ENCODE results near the gene MYBPHL. TPM values are rescaled to one million over a fixed set of nuclear protein-coding genes. Genes with fewer than 3 reads are reported as not detected.
"Not testable (repeated sequence)": the region's sequence is repeated elsewhere in the genome, so short reads cannot be mapped to it uniquely, and the experiment has no call there.

Gene MYBPHL
- total RNA-seq, 1 donor from 2014 or later = 0.76 TPM

DNA sequence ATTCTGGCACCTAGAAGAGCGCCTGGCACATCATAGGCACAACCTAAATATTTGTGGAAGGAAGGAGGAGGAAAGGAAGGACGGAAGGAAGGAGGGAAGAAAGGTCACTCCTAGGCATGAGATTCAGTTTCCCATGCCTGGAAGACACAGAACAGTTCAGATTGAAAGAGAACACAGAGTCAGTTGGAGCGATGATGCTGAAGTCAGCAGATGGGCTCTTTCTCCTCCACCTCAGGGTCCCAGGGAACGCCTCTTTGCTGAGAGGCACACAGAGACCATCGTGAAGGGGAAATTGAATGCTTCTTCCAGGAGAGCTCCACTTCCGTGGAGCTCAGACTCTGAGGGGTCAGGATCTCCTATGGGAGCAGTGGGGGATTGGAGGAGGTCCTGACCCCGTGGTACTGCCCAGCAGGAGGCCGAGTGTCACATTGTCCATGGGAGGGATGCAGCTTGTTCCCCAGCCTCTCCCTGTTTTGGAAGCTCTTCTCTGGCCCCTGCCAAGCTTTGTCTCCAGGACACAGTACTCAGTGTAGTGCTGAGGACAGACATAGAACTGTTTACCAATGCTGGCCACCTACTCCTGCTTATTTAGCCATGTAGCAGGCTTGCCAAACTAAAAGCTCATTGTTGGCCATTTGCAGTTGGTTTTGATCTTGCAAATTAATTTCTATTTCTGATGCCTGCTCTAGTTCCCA, 2.4 kb downstream of the MYBPHL start:
- no peak for ATAC-seq

GRCh38 chr1:109301874-109302273, 4.9 kb downstream of the MYBPHL start:
- ATAC-seq = no peak

GRCh38 chr1:109300650-109301151, 6.1 kb downstream of the MYBPHL start:
- ATAC-seq = no peak

DNA sequence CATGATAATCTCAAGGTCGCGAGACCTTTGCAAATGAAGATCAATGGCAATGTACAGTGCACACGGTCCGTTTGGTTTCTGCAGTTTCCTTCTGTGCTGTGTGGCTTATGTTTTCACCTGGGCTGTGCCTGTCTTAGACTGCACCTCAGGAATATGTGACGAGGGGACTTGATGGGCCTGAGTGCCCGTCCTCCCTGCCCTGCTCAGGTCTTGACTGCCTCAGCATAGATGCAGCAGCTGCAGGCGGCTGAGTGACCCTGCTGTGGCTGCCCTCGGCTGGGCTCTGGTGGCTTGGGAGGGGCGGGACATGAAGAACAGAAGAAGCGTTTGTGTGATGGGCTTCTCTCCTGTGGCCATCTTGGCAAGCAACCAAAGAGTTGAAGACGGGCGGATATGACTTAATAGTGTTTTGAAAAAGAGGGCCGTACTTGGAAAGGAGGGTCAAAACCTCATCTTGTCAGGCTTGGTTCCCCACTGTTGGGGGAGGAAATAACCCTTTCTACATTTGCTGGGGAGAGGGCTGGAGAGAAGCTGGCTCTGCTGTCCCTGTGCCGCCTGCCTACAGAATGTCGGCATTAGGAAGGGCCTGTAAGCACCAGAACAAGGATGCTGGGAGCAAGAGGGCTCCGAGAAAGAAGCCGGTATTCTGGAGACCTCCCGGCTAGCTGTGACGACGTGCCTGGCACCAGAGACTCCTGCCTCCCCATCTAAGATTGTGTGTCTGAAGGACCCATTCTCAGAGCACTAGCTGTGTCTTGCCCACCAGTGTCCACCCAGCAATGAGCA, 7.1 kb downstream of the MYBPHL start:
- ATAC-seq = no peak

DNA sequence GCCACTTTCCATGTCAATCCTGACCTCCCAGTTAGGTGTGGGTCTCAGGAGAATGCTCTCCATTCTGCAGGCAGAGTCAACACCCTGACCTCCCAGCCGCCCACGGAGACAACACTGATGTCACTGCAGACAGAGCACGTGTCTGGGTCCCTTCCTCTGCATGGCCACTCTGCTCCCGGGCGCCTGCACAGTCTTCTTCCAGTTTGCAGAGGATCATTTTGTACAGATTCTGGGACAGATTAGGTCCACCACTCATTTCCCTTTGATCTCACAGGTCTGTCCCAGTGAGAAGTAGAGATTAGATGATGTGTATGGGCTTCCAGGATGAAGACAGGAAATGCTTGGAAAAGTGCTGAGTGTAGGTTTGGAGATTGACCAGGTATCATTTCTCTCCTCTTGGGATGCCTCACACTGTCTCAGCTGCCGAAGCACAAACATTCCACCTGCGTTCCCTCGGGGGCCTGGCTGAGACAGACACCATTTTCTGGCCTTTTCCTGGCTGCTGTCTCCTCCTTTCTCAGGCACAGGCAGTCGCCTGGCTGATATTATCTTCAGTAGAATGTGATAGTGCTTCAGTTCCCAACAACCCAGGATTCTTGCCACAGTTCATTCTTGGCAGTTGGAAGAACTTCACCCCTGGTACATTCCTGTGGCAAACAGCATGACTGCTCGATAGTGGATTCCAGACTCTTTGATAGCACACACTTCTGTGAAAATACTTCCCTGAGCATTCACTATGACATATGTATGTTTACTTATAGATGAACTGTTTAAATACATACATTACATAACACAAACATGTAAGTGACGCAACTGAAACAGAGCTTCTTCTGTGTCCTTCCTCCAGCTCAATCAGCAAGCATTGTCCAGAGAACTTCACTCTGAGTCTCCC, 7.9 kb downstream of the MYBPHL start:
- ATAC-seq = no peak

GRCh38 chr1:109296782-109297181, 10.0 kb downstream of the MYBPHL start:
- ATAC-seq = peak; percentile 58

- no peak for ATAC-seq
Measured at GRCh38 chr1:109295712-109296415, 10.9 kb downstream of the MYBPHL start.

DNA sequence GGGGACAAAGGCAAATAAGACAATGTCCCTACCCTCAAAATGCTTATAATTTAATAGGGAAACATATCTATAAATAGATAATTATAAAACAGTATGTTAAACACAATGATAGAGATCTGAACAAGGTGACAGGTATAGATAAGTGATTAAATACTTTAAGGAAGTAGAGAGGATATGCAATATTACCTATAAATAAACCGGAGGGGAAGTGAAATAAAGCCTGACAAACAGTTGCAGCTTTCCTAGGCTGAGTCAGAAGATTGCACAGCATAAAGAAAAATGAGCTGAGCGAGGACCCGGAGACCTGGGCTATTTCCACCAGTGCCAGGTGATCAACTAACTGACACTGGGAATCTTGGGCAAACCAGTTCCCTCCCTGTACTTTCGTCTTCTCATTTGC, 12.3 kb downstream of the MYBPHL start:
- no peak for ATAC-seq

DNA sequence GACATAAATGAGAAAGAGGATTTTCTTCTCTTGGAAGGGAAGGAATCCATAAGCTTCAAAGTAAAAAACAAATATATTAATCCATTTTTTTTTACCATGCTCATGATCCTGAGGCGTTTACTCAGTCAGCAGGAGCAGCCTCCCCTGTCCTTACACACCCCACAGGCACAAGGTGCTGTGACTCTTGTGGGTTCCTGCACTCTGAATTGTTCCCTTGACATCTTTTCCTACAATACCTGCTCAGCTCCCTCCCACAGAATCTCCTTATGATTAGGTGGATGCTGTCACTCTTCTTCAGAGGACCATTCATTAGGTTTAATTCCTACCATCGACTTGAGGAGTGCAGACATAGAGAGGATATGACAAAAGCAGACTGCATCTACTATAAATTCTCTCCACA, 13.8 kb downstream of the MYBPHL start:
- no peak for ATAC-seq

DNA sequence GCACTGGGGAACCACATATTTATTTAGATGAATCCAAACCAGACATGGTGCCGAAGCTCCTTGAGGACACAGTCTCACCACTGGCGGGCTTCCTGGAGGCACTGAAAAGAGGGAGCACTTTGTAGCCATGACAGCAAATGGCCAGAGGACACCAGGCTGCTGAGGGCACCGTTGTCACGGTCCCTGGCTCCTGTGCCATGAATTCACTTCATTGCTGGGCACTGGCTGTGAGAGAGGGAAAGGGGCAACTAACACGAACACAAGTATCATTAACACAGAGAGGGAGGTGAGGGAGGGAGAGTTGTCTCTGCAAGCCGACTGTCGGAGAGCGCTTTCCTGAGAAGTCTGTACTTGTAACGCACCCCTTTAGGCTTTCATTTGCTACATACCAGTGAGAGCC, 14.4 kb downstream of the MYBPHL start:
- ATAC-seq = no peak

DNA sequence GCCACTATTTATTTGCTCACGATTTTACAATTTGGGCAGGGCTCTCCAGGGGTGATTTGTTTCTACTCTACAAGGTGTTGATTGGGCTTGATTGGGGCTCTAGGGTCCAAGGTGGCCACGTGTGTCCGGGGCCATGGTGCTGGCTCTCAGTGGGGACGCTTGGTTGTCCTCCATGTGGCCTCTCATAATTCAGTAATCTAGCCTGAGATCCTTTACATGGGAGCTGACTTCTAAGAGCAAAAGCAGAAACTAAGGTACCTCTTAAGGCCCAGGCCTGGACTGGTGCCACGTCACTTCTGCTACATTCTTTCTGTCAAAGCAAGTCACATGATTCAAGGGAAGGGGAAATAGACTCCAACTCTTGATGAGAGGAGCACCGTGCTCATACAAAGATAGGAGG, 15.8 kb downstream of the MYBPHL start:
- ATAC-seq = no peak

GRCh38 chr1:109290137-109290536, 16.7 kb downstream of the MYBPHL start:
- ATAC-seq = no peak

- not testable (repeated sequence) for ATAC-seq
Measured at GRCh38 chr1:109286762-109287161, 20.0 kb downstream of the MYBPHL start.

DNA sequence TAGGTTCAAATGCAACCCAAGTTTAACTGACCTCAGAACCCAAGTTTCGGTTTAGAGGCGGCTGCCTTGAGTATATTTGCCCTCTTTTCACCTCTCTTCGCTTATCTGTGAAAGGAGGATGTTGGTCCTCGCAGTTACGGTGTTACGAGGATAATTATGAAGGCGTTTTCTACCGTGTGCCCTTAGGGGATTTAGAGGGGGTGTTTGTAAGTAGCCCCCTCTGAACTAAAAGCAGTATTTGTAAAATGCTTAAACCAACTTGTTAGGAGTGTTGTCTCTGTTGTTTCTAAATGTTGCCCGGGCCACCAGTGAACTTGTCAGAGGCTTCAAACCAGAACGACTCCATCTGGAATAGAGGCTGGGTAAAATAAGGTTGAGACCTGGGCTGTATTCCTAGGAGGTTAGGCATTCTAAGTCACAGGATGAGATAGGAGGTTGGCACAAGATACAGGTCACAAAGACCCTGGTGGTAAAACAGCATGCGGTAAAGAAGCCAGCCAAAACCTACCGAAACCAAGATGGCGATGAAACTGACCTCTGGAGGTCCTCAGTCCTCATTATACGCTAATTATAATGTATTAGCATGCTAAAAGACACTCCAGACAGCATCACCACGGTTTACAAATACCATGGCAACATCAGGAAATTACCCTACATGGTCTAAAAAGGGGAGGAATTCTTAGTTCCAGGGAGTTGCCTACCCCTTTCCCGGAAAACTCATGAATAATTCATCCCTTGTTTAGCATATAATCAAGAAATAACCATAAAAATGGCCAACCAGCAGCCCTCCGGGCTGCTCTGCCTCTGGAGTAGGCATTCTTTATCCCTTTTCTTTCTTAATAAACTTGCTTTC, 22.8 kb downstream of the MYBPHL start:
- ATAC-seq = no peak

- ATAC-seq = peak; percentile 98
Measured at GRCh38 chr1:109282952-109283747, 23.7 kb downstream of the MYBPHL start, which contains the start of gene PSRC1. Gene PSRC1 (minus strand): TSS chr1:109283145.

- no peak for ATAC-seq
Measured at GRCh38 chr1:109282497-109282951, 24.3 kb downstream of the MYBPHL start.

DNA sequence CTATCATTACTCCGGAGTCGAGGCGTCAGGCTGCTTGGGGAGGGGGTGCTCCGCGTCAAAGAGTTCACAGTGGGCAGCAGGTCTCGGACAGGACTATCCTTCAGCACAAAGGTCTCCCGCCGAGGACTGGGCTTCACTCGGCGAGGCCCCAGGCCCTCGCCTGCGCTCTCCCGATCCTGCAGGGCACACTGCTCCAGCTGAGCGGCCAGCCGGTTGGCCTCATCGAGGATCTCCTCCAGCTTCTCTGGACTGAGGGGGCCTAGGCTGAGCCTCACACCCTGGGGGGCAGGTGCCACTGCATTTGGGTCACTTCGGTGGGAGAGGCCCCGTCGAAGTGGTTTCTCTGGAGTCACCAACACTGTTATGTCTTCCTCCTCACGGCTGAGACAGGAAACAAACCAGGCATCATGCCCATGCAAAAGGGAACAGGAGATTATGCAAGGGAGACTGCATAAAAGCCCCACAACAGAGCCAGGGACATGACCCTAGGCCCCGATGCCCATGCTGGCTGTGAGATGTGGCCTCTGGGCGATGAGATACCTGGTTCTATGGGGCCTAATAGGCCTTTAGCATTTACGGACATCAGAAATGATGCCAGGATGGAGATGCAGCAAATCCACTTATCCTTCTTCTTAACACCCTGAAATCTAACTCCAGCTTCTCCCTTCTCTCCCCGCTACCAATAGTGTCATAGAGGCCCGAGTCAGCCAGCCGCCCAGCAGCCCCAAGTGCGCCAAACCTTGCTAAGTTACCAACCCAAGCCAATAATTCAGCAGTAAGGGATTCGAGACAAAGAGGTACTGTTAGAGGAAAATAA, 24.9 kb downstream of the MYBPHL start:
- no peak for ATAC-seq

DNA sequence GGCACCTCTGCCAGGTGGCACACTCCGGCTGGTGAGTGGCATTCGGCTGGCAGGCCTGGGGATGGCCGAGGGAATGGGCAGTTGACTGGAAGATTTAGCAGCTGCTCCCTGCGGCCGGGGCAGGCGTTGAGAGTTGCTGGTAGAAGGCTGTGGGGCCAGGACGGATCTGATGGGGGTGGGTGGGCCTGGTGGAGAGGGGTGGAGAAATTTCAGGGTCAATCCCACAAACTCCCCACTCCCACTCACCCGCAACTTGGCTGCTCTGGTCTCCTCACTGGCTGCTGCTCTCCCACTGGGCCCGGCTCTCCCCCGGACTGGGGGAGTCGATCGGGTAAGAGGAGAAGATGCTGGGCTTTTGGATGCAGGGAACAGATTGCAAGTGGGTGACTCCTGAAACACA, 25.9 kb downstream of the MYBPHL start:
- no peak for ATAC-seq

- ATAC-seq = no peak
Measured at GRCh38 chr1:109279615-109280278, 27.1 kb downstream of the MYBPHL start.
